GM18499 (cell line): ENCODE measurements around the gene PKN2.
"Not testable (repeated sequence)": the region's sequence is repeated elsewhere in the genome, so short reads cannot be mapped to it uniquely, and the experiment has no call there.

Source experiments
- ATAC-seq: cut with Tn5 transposase; IDR thresholded peaks from one replicate; pipeline ENCODE4 v1.9.1; 2021; ENCODE audit warnings: moderate number of reproducible peaks; ENCODE audit not compliant: insufficient read depth, unreplicated experiment

Gene PKN2

GRCh38 chr1:88673446-88673845 is 10.6 kb upstream of the PKN2 start:
- no peak for ATAC-seq

DNA sequence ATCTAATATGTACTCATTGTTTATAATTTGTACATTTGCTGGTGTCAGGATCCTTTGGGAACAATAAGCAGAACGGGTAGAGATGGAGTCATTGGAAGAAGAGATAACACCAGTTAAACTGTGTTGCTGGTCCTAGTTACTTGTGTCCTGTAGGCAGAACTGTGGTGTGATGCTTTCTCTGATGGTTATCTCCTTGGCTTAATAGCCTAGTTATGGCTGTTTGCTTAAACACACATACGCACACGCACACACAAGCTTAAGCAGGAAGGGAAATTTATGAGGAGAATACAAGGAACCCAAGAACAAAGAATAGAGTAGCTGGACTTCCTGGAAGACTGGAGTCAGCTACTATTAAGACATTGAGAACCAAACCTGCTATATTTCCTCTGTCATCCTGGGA is 5.7 kb upstream of the PKN2 start:
- no peak for ATAC-seq

DNA sequence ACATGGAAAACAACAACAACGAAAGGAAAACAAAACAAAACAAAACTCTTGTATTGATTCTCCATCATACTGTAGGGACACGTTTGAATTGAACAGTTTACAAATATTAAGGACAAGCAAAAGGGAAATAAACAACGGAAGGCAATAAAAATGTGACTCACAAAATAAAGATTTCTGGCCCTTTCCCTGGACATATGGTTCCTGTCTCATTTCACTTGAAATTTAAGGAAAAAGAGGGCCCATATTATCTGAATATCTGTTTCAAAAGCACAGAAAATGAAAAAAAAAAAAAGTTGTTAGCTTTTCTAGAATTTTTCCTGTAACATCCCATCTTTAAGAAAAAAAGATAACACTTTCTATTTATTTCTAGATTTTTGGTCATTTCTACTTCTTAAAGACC is 3.6 kb upstream of the PKN2 start:
- no peak for ATAC-seq

- ATAC-seq, result no peak
These were observed 3.0 kb upstream of the PKN2 start for GRCh38 chr1:88680911-88681622.

GRCh38 chr1:88684482-88685258 is 597 bp downstream of the PKN2 start:
- peak; percentile 28 for ATAC-seq

GRCh38 chr1:88685259-88685620 is 1.2 kb downstream of the PKN2 start:
- no peak for ATAC-seq

GRCh38 chr1:88691540-88691939 is 7.5 kb downstream of the PKN2 start:
- no peak for ATAC-seq

DNA sequence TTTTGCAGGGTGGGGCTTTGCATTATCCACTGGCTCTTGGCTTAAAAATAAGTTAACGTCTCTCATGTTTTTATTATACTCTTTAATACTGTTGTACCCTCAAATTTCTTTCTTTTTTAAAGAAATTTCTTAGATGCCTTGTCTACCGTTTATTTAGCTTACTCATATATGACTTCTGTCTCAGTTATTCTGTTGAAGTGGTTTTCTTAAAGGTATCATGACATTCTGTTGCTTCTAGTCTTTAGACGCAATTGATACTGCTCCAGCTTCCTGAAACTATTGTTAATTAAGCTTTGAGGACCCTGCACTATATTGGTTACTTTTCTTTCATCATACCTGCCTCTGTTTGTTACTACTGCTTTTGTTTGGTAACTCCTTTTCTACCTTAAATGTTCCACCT is 11.7 kb downstream of the PKN2 start:
- ATAC-seq, result no peak

DNA sequence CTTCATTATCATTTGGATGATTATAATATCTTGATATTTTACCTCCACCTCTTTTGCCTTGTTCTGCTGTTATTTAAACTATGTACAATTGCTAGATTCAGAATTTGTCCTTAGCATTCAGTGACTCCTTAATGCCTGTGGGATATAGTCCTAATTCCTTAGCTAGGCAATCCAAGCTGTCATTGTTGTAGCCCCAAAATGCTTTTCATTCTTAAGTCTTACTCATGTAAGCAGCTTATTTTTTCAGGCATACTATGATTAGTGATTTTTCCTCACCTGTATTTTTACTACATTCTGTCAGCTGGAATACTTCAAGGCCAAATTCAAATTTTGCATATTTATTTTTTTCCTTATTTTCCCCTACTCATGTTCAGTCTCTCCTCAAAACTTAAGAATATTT is 13.4 kb downstream of the PKN2 start:
- ATAC-seq, result no peak

GRCh38 chr1:88698140-88698539 is 14.1 kb downstream of the PKN2 start:
- ATAC-seq, result no peak

GRCh38 chr1:88698764-88699163 is 14.7 kb downstream of the PKN2 start:
- no peak for ATAC-seq

DNA sequence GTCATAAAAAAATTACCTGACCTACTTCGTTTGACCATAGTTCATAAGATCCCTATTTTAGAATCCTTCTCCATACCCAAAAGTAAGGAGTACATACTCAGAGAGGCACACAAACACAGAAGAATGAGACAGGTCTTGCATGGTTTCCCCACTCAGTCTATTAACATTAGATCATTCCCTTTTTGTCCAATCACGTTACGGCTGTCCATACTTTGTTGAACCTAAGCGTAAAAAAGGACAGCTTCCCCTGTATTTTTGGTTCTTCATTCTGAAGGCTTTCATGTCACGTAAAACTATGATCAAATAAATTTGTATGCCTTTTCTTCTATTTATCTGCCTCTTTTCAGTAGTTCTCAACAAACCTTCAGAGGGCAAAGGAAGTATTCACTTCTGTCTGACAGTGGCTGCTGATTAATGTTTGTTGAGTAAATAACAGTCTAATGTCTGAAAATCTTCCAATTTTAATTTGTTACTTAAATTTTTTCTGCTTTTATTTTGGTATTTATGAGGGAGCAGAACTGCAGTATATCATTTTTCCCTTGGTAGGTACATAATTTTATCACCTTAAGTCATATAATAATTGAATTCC is 16.4 kb downstream of the PKN2 start:
- ATAC-seq, result no peak

DNA sequence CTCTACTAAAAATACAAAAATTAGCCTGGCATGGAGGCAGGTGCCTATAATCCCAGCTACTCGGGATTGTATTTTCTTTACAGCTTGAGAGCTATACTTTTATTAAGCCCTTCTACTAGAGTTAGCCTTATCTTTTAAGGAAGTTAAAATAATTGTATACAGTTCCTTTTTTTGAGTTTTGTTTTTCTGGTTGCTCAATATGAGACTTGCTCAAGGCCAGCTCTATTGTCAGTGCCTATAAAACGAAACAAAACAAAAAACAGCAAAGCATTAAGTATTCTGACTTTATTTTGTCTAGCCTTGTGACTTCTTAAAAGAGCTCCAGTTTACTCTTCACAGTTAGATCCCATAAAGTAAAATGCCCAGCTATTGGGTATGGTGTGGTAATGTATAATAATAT is 17.2 kb downstream of the PKN2 start:
- peak; percentile 73 for ATAC-seq

- ATAC-seq, result not testable (repeated sequence)
These were observed 17.7 kb downstream of the PKN2 start for GRCh38 chr1:88701793-88702192.

DNA sequence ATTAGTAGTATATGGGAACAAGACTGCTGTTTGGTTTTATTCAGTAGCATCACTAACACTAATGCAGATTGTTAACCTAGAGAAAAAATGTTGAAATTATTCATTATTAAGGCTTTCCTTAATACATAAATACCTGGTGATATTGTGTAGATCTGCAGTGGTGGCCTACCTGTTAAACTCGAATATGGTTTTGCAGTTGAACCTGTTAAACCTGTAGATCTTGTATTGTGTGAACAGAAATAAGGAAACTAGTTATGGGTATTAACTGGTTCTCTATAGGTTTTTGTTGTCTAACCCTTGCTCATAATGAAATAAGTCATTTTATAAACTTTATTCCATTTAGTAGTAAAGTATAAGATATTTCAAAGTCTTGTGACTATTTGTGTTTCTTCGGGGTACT is 23.9 kb downstream of the PKN2 start:
- ATAC-seq, result no peak

- ATAC-seq, result not testable (repeated sequence)
These were observed 28.8 kb downstream of the PKN2 start for GRCh38 chr1:88712907-88713306.

- ATAC-seq, result not testable (repeated sequence)
These were observed 32.5 kb downstream of the PKN2 start for GRCh38 chr1:88716571-88716970.

DNA sequence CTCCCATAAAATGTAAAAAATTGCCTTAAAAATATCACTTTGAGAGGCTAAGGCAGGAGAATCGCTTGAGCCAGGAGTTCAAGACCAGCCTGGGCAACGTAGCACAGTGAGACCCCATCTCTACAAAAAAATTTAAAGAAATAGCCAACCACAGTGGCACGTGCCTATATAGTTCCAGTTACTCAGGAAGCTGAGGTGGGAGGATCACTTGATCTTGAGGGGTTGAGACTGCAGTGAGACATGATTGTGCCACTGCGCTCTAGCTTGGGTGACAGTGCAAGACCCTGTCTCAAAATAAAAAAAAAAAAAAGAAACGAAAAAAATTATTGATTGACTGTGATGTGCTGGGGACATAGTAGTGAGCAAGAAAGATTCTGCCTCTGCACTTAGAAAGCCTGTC is 38.4 kb downstream of the PKN2 start:
- ATAC-seq, result no peak

DNA sequence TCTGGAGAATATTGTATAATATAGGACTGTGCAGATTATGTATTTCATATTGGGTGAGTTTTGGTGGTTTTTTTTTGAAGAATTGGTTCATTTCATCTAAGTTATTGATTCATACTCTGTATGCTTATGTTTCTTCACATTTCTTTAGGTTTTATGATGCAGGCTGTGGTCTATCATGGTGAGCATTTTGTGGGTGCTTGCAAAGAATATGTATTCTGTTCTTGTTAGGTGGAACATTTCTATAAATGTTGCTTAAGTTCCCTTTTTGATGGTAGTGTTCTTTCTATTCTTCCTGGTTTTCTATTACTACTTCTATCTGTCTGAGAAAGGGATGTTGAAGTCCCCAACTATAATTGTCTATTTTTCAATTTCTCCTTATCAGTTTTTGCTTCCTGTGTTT is 42.6 kb downstream of the PKN2 start:
- ATAC-seq, result no peak

GRCh38 chr1:88727205-88727604 is 43.1 kb downstream of the PKN2 start:
- no peak for ATAC-seq

GRCh38 chr1:88729297-88729696 is 45.2 kb downstream of the PKN2 start:
- no peak for ATAC-seq
